HG02798 (cell line): ENCODE results near the gene PHKA2.

ENCODE experiments used
- ATAC-seq: cut with Tn5 transposase; IDR thresholded peaks from one replicate; pipeline ENCODE4 v1.9.1; 2021; ENCODE audit warnings: mild to moderate bottlenecking; ENCODE audit not compliant: unreplicated experiment, poor library complexity

Gene PHKA2

GRCh38 chrX:18934708-18935107 lies 49.2 kb downstream of the PHKA2 start:
- ATAC-seq = no peak

GRCh38 chrX:18933617-18934016 lies 50.3 kb downstream of the PHKA2 start:
- no peak for ATAC-seq

DNA sequence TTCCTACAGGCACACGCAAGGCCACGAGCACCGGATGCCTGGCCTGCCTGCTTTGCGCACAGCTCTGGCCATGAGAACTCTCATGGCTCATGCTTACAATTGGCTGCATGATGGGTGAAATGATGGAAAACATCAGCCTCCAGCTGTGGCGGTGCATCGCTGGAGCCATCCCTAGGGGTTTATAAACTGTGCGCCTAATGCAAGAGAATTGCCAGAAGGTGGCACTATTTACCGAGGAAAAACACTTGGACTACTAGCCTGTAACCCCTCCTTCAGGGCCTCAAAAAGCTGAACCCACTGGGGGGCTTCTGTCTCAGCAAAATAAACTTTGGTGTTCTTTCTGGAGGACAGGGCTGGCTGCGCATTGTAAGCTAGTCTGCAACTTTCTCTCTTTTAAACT lies 51.9 kb downstream of the PHKA2 start:
- no peak for ATAC-seq

GRCh38 chrX:18929775-18930174 lies 54.1 kb downstream of the PHKA2 start:
- ATAC-seq = no peak

DNA sequence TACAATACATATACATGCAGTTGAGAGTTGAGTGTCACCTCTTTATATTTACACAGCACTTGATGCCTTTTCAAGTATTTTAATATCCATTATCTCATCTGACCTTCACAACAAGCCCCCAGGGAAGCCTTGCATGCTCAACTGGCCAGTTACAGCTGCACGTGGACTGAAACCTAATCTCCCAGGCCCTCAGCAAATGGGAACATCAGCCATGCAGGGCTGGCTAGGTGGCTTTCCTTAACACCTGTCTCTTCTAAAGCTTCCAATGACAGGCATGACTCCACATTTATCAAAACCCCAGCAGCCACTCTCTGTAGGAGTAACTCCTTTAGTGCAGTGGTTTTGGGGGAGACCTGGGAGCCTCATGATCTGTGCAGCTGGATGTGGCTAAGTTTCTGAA lies 56.4 kb downstream of the PHKA2 start:
- ATAC-seq = no peak

- ATAC-seq = no peak
Observed at GRCh38 chrX:18924507-18925088, 59.3 kb downstream of the PHKA2 start.

- no peak for ATAC-seq
Observed at GRCh38 chrX:18920566-18920965, 63.3 kb downstream of the PHKA2 start.

DNA sequence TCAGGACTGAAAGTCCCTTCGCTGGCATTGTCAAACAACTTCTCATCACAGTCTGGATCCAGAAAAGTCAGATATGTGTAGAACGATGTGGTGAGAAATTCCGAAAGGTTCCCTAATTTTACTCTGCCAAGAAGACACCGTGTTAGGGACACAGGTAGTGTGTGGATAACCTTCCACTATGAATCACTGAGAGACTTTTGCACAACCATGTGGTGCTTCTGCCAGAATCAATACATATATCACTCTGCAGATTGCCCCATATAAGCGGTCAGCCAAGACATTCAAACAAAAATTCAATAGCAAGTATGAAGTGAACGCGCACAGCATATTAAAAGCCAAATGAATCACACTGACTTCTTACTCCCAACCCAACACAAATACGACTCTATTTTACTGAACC lies 63.8 kb downstream of the PHKA2 start:
- no peak for ATAC-seq

DNA sequence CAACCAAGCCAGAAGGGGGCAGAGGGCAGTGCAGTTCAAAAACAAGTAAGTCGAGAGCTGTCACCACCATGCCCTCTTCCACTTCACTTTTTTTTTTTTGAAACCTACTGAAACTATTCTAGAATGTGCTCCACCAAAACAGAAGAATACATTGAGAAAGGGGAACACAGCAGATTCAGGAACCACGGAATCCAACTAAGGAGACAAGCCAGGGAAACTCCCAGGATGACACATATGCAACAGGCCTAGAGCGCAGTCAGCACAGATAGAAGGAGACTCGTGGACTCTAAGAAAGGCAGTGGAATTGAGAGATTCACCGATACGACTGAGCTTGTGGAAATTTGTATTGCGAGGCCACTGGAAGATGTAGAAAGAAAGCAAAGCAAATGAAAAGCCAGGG lies 66.1 kb downstream of the PHKA2 start:
- ATAC-seq = no peak

DNA sequence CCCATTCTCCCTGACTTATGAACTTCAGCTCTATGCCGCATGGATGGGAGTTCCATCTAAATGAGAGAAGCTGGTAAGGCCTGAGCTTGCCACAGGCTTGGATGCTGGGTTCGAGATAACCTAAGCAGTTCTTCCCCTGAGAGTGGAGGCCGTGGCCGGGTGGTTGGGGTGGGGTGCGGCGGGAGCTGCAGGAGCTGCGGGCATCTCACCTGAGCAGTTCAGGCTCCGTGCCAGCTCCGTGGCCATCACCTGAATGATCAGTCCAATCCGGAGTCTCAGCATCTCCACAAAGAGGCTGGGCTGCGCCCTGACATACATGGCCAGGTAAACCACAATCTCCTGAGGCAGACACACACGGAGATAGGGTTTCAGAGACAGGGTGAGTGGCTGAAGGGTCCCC lies 77.6 kb downstream of the PHKA2 start:
- no peak for ATAC-seq

DNA sequence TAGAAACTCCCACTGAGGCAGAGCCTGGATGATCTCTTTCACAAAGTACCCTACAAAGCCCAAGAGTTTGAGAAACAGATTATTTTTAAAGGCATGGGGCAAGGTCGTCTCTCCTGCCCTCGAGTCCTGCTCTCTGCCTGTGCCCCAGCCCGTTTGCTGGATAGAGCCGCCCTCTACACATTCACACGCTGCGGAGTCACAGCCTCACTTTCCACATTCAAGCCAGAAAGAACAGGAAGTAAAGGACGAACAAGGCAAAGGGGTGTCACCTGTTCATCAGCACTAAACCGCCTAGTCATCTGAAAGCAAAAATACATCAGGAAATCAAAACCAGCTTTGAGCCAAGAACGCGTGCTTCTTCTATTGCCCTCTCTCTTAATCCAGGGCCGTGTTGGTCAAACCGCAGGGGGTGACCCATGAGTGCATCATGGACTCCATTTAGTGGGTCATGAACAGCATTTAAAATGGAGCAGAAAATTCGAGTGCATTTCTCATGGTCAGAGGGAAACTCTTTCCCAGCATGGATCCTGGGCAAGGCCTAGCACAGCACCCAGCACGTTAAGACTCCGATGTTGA lies 83.4 kb downstream of the PHKA2 start:
- no peak for ATAC-seq

GRCh38 chrX:18899796-18900380 lies 84.0 kb downstream of the PHKA2 start:
- no peak for ATAC-seq

GRCh38 chrX:18898492-18898891 lies 85.4 kb downstream of the PHKA2 start:
- ATAC-seq = no peak

- ATAC-seq = no peak
Observed at GRCh38 chrX:18898091-18898490, 85.8 kb downstream of the PHKA2 start.

DNA sequence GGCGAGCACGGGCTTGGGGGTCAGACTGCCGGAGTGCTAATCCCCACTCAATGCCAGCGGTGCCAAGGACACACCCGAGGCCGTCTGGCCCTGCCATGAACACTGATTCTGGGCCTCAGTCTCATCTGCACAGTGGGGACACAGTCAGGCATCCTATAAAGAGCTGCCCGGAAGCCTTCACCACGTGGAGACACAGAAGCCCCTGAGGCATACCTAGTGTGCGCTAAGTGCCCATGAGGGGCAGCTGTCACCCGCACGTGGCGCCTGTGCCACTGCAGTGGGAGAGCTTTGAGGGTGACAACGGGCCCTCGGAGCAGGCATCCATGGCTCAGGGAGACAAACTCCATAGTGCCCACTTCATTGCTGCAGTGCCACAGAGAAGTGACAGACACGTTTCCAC lies 86.3 kb downstream of the PHKA2 start:
- no peak for ATAC-seq

DNA sequence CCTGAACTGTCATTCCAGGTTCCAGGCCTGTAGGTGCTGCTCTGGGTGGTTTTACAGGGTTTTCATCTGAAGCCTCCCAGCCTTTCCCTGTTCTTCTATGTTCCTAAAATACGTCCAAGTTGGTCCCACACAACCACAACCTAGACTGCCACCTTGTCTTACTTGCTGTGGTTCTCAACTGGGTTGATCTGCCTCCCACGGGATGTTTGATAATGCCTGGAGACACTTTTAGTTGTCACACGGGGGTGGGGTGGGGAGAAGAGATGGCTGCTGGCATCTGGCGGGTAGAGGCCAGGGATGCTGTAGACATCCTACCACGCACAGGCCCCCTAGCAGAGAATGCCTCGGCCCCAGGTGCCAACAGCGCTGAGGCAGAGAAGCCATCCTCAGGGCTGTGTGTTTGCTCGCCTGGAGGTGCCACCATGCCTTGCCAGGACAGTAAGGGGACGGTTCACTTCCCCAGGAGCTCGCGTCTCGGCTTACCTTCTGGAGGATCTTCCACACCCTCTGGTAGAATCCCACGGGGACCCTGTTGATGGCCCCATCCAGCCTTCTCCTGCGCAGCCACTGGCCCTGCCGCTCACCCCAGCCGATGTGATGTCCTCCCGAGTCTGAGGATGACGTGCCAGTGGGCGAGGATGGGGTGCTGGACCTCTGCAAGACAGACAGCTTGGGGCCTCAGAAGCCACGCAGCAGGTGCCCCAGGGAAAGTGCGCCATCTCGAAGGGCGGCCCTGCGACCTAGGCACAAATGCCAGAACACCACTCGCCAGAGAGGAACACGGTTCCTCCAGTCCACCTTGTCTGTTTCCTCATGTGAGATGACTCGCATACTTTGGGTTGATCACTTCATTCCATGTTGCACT lies 87.0 kb downstream of the PHKA2 start:
- ATAC-seq = no peak

DNA sequence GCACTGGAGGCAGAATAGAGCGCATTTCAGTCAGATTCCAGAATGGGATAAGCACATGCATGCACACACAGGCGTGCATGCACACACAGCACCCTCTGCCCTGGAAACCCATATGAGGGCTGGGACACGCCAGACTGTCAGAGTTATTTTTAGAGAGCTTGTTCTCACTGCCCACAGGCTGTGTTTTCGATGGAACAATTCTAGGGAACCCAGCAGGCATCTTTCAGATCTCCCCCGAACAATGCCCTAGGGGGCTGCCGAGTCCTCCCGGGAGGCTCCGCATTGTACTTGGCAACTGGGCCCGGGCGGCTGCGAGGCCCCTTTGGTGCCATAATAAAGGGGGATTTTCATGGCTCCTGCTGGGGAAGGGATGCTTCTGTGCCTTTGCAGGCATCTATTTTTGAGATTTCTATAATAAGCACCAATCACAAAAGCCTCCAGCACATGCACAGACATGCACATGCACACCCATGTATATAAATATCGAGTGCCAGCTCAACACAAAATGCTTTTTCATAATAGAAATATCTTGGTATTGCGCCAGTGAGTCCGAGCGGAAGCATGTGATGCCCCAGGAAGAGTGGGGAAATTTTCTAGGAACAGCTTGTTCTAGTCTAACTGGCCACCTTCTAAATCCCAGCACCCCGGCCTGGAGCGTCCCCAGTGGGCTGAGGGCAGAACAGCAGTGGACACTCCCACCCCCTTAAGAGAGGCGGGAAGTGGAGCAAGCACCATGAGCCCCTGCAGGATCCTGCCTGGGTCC lies 88.5 kb downstream of the PHKA2 start:
- no peak for ATAC-seq

GRCh38 chrX:18894156-18894555 lies 89.8 kb downstream of the PHKA2 start:
- no peak for ATAC-seq

DNA sequence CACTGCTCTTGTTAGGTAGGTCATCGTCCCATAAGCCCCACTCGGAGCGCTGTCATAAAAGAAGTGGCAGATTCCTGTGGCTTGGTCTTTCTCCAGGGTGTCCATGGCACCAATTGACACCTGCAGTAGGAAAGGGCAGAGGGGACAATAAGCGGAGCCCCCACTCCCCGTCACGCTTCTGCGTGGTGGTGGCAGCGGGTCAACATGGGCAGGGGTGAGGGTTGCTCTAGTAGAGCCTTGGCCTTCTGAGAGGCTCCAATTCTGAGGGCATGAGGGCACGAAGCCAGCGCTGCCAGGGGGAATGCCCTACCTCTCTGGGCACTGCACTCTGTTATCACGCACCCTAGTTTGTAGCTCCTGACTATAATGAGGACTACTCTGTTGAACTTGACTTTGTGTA lies 90.4 kb downstream of the PHKA2 start:
- no peak for ATAC-seq

- no peak for ATAC-seq
Observed at GRCh38 chrX:18892899-18893298, 91.0 kb downstream of the PHKA2 start.

- ATAC-seq = no peak
Observed at GRCh38 chrX:18891548-18891945, 92.4 kb downstream of the PHKA2 start.
